ENCODE data around the gene ABCB6. TPM values are rescaled to one million over a fixed set of nuclear protein-coding genes. Genes with fewer than 3 reads are reported as not detected.

The ABCB6 gene
- polyA plus RNA-seq, 1 donor (not counting 4 experiments of a cell fraction or from before 2014, with no cell fraction given) = 10.5 TPM

DNA sequence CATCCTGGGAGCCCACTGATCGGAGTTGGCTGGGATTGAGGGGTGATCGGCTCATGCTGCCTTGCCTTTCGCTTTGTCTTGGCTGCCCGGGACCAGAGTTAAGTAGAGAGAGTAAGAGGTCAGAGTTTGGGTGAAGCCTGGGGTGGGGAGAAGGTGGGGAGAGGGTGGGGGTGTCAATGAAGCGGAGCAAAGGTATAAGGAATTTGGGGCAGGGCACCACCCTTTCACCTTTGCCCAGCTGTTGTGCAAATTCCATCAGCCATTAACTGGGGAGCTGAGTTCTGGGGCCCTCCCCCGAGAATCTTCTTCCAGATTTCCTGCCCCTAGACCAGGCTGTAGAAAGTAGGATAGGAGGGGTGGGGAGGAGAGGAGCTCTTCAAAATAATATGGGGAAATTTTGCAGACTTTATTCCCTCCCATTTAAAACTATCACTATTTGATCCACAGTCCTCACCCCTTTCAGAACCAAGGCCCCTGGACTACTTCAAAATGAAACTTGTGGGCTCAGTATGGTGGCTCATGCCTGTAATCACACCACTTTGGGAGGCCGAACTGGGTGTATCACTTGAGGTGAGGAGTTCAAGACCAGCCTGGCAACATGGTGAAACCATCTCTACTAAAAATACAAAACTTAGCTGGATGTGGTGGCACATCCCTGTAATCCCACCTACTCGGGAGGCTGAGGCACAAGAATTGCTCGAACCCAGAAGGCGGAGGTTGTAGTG lies 48.7 kb downstream of the ABCB6 start, which contains the start of gene SLC23A3:
Gene SLC23A3, minus strand, starts transcription at position 100 of the 725 bp plus-strand sequence. Its CDS starts 45 bp downstream, at position 55.
- Histone ChIP-seq H3K4me2 (ENCODE audit: control insufficient read depth, extremely low read depth, insufficient read depth, low read depth, low read length) (no peak within 1 kb of the TSS), H3K9me1 (ENCODE audit: control insufficient read depth, extremely low read depth, insufficient read depth, low read length) (no peaks in the 10 kb centered on the region), H3K36me3 (ENCODE audit: control insufficient read depth in 2 of 2, extremely low read depth in 1 of 2, insufficient read depth in 2 of 2, low read length in 2 of 2) (peaks cover 15 to 21% of the 10 kb centered on the region in 2 experiments), H4K20me1 (ENCODE audit: control insufficient read depth, extremely low read depth, insufficient read depth, low read length) (no peaks in the 10 kb centered on the region), H3K4me1 (ENCODE audit: control insufficient read depth, extremely low read depth, insufficient read depth, low read length) (no peaks in the 10 kb centered on the region), H3K27ac (ENCODE audit: control insufficient read depth, insufficient read depth, low read length) (no peak within 1 kb of the TSS), H2AFZ (ENCODE audit: control insufficient read depth, low read length) (no peak within 1 kb of the TSS), H3K9me3 (ENCODE audit: control insufficient read depth, low read depth, low read length) (no peaks in the 10 kb centered on the region), H3K9ac (ENCODE audit: control insufficient read depth, extremely low read depth, insufficient read depth, low read length) (no peak within 1 kb of the TSS), H3K27me3 (ENCODE audit: control insufficient read depth, extremely low read depth, insufficient read depth, low read length) (no peaks in the 10 kb centered on the region), H3K79me2 (ENCODE audit: control insufficient read depth, insufficient read depth, low read length) (peaks cover 2% of the 10 kb centered on the region), H3K4me3 (ENCODE audit: control insufficient read depth in 2 of 3, extremely low read depth in 1 of 3, insufficient read depth in 2 of 3, low read depth in 1 of 3, low read length in 3 of 3) (no peak within 1 kb of the TSS)
- TF ChIP-seq, protein P1, sequence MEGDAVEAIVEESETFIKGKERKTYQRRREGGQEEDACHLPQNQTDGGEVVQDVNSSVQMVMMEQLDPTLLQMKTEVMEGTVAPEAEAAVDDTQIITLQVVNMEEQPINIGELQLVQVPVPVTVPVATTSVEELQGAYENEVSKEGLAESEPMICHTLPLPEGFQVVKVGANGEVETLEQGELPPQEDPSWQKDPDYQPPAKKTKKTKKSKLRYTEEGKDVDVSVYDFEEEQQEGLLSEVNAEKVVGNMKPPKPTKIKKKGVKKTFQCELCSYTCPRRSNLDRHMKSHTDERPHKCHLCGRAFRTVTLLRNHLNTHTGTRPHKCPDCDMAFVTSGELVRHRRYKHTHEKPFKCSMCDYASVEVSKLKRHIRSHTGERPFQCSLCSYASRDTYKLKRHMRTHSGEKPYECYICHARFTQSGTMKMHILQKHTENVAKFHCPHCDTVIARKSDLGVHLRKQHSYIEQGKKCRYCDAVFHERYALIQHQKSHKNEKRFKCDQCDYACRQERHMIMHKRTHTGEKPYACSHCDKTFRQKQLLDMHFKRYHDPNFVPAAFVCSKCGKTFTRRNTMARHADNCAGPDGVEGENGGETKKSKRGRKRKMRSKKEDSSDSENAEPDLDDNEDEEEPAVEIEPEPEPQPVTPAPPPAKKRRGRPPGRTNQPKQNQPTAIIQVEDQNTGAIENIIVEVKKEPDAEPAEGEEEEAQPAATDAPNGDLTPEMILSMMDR (optimal IDR thresholded peaks at IDR 0.05 in 1 of 3, IDR thresholded peaks at IDR 0.05 in 1 of 3, conservative IDR thresholded peaks at IDR 0.05 in 1 of 3; ENCODE audit: extremely low read depth in 1 of 3, insufficient read depth in 2 of 3, low read length in 3 of 3) = no peak
- TF ChIP-seq EZH2 (IDR thresholded peaks at IDR 0.05; ENCODE audit: low read length) = no peak
- dilution Hi-C loops (cut with MboI; ENCODE audit: extremely low pct_ligation_motif_present, low sequenced_read_pairs) = no loop called here
- FAIRE-seq (no peak), DNase-seq (ENCODE audit: low read depth, low spot score) (no peak)

DNA sequence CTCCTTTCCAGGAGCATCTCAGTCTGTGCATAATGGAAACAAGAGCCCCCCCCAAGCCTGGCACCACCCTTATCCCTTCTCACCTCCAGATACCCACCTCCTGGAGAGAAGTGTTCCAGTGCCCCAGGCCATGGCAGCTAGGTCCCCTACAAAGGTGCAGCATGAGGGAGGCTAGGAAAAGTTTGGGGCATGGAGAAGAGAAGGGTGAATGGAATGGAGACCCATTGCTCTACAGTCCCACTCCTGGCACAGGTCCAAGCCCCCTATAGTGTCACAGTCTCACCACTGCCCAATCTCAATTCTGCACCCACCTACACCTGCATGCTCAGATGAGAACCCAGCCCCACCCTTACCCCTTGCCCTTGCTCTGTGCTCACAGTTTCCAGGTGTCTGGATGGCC lies 49.8 kb downstream of the ABCB6 start:
- Histone ChIP-seq H3K27ac (ENCODE audit: control insufficient read depth, insufficient read depth, low read length) (no peak overlapping the region), H3K9me1 (ENCODE audit: control insufficient read depth, extremely low read depth, insufficient read depth, low read length) (no peaks in the 10 kb centered on the region), H3K79me2 (ENCODE audit: control insufficient read depth, insufficient read depth, low read length) (no peaks in the 10 kb centered on the region), H3K9ac (ENCODE audit: control insufficient read depth, extremely low read depth, insufficient read depth, low read length) (no peak overlapping the region), H3K4me2 (ENCODE audit: control insufficient read depth, extremely low read depth, insufficient read depth, low read depth, low read length) (no peak overlapping the region), H3K36me3 (ENCODE audit: control insufficient read depth in 2 of 2, extremely low read depth in 1 of 2, insufficient read depth in 2 of 2, low read length in 2 of 2) (peaks cover 6 to 14% of the 10 kb centered on the region in 2 experiments), H3K4me3 (ENCODE audit: control insufficient read depth in 2 of 3, extremely low read depth in 1 of 3, insufficient read depth in 2 of 3, low read depth in 1 of 3, low read length in 3 of 3) (no peak overlapping the region), H4K20me1 (ENCODE audit: control insufficient read depth, extremely low read depth, insufficient read depth, low read length) (no peaks in the 10 kb centered on the region), H3K9me3 (ENCODE audit: control insufficient read depth, low read depth, low read length) (no peaks in the 10 kb centered on the region), H3K4me1 (ENCODE audit: control insufficient read depth, extremely low read depth, insufficient read depth, low read length) (no peaks in the 10 kb centered on the region), H2AFZ (ENCODE audit: control insufficient read depth, low read length) (no peak overlapping the region), H3K27me3 (ENCODE audit: control insufficient read depth, extremely low read depth, insufficient read depth, low read length) (no peaks in the 10 kb centered on the region)
- FAIRE-seq = no peak
- TF ChIP-seq, protein P1 (optimal IDR thresholded peaks at IDR 0.05 in 1 of 3, IDR thresholded peaks at IDR 0.05 in 1 of 3, conservative IDR thresholded peaks at IDR 0.05 in 1 of 3; ENCODE audit: extremely low read depth in 1 of 3, insufficient read depth in 2 of 3, low read length in 3 of 3) = no peak
- TF ChIP-seq EZH2 (IDR thresholded peaks at IDR 0.05; ENCODE audit: low read length) = no peak
- DNase-seq (ENCODE audit: low read depth, low spot score) = no peak
- dilution Hi-C loops (cut with MboI; ENCODE audit: extremely low pct_ligation_motif_present, low sequenced_read_pairs) = no loop called here
